ENCODE results near the gene NKAIN4.

- TF ChIP-seq CTCF (conservative IDR thresholded peaks at IDR 0.05; ENCODE audit: low read length) (no peak), EZH2phosphoT487 (IDR thresholded peaks at IDR 0.05; ENCODE audit: borderline replicate concordance, low read depth, low read length) (no peak)
Measured at GRCh38 chr20:63220696-63221399, 33.4 kb downstream of the NKAIN4 start.

Measured in OCI-LY7 (cell line).